ENCODE measurements around the gene IGF1R.

IGF1R gene

GRCh38 chr15:98953000-98953787 lies 304.9 kb downstream of the IGF1R start:
- peak overlapping the region in 2 of 11 experiments; percentile 62 to 77; a peak in 3 of 22 replicates for H3K27ac ChIP-seq
- peak overlapping the region in 8 of 11 experiments; percentile 38 to 77 (median 66); a peak in 12 of 22 replicates for H3K4me2 ChIP-seq
- no peak overlapping the region for H3K4me3 ChIP-seq

GRCh38 chr15:98953968-98954367 lies 305.6 kb downstream of the IGF1R start:
- TF ChIP-seq Cebpa-rat (IDR thresholded peaks at IDR 0.05) = no peak
- Histone ChIP-seq H4K20me1 (peaks cover 15 to 70% (median 54%) of the 10 kb centered on the region in 11 experiments; a peak in 18 of 22 replicates), H3K4me2 (peak overlapping the region in 10 of 11 experiments; percentile 10 to 77 (median 65); a peak in 17 of 22 replicates), H3K9ac (peak overlapping the region in 3 of 11 experiments; percentile 9 to 43 (median 17); a peak in 2 of 22 replicates), H3K9me3 (replicated peaks in 1 of 11) (peaks cover 0 to 4% (median 3%) of the 10 kb centered on the region in 11 experiments; a peak in 10 of 22 replicates), H3K4me1 (peaks cover 42 to 68% (median 65%) of the 10 kb centered on the region in 10 experiments), H3K27me3 (no peaks in the 10 kb centered on the region; a peak in 1 of 22 replicates), H3K4me3 (no peak overlapping the region), H3K36me3 (peaks cover 96 to 100% (median 99%) of the 10 kb centered on the region in 11 experiments), H3K27ac (peak overlapping the region in 4 of 11 experiments; percentile 18 to 77 (median 42); a peak in 5 of 22 replicates)

More at GRCh38 chr15:98953000-98953787, 304.9 kb downstream of the IGF1R start:
- no peaks in the 10 kb centered on the region for H3K9me3 ChIP-seq (replicated peaks in 1 of 11)
- peaks cover 42 to 68% (median 65%) of the 10 kb centered on the region in 10 experiments for H3K4me1 ChIP-seq
- peaks cover 15 to 77% (median 57%) of the 10 kb centered on the region in 11 experiments; a peak in 18 of 22 replicates for H4K20me1 ChIP-seq
- H3K9ac ChIP-seq = 0 out of 22 replicates have a peak overlapping the region, but pooled peaks of 1 of the 11 experiments have one; percentile 2
- H3K36me3 ChIP-seq = peaks cover 97 to 100% (median 99%) of the 10 kb centered on the region in 11 experiments
- TF ChIP-seq Cebpa-rat (IDR thresholded peaks at IDR 0.05) = no peak
- H3K27me3 ChIP-seq = no peaks in the 10 kb centered on the region; a peak in 1 of 22 replicates

GRCh38 chr15:98954411-98954810 lies 306.1 kb downstream of the IGF1R start:
- H3K4me3 ChIP-seq = no peak overlapping the region
- H3K36me3 ChIP-seq = peaks cover 96 to 100% (median 99%) of the 10 kb centered on the region in 11 experiments
- H3K9me3 ChIP-seq (replicated peaks in 1 of 11) = peaks cover 2 to 9% (median 7%) of the 10 kb centered on the region in 11 experiments; a peak in 17 of 22 replicates
- H4K20me1 ChIP-seq = peaks cover 15 to 68% (median 51%) of the 10 kb centered on the region in 11 experiments; a peak in 18 of 22 replicates
- peak overlapping the region in 3 of 11 experiments; percentile 9 to 43 (median 17); a peak in 3 of 22 replicates for H3K9ac ChIP-seq
- peak overlapping the region in 4 of 11 experiments; percentile 18 to 77 (median 42); a peak in 4 of 22 replicates for H3K27ac ChIP-seq
- H3K27me3 ChIP-seq = no peaks in the 10 kb centered on the region; a peak in 1 of 22 replicates
- TF ChIP-seq Cebpa-rat (IDR thresholded peaks at IDR 0.05) = no peak
- peak overlapping the region in 10 of 11 experiments; percentile 10 to 77 (median 65); a peak in 17 of 22 replicates for H3K4me2 ChIP-seq
- peaks cover 42 to 68% (median 65%) of the 10 kb centered on the region in 10 experiments for H3K4me1 ChIP-seq

- H3K9ac ChIP-seq = peak overlapping the region in 1 of 11 experiments; percentile 48; a peak in 3 of 22 replicates
- no peak for TF ChIP-seq Cebpa-rat (IDR thresholded peaks at IDR 0.05)
- peak overlapping the region in 10 of 11 experiments; percentile 12 to 77 (median 65); a peak in 19 of 22 replicates for H3K4me2 ChIP-seq
- no peak overlapping the region for H3K4me3 ChIP-seq
- no peaks in the 10 kb centered on the region; a peak in 1 of 22 replicates for H3K27me3 ChIP-seq
- peaks cover 42 to 68% (median 65%) of the 10 kb centered on the region in 10 experiments for H3K4me1 ChIP-seq
- H3K36me3 ChIP-seq = peaks cover 96 to 100% (median 99%) of the 10 kb centered on the region in 11 experiments
- peak overlapping the region in 6 of 11 experiments; percentile 33 to 77 (median 65); a peak in 10 of 22 replicates for H3K27ac ChIP-seq
- peaks cover 10 to 18% (median 16%) of the 10 kb centered on the region in 11 experiments for H3K9me3 ChIP-seq (replicated peaks in 1 of 11)
- peaks cover 13 to 62% (median 50%) of the 10 kb centered on the region in 11 experiments; a peak in 18 of 22 replicates for H4K20me1 ChIP-seq
These were observed 307.0 kb downstream of the IGF1R start for GRCh38 chr15:98955331-98955730.

- Histone ChIP-seq H3K27me3 (no peaks in the 10 kb centered on the region; a peak in 1 of 22 replicates), H3K27ac (peak overlapping the region in 8 of 11 experiments; percentile 28 to 77 (median 58); a peak in 15 of 22 replicates), H3K9ac (peak overlapping the region in 5 of 11 experiments; percentile 26 to 60 (median 38); a peak in 8 of 22 replicates), H3K9me3 (replicated peaks in 1 of 11) (peaks cover 18 to 26% (median 24%) of the 10 kb centered on the region in 11 experiments), H4K20me1 (peaks cover 12 to 55% (median 43%) of the 10 kb centered on the region in 11 experiments; a peak in 18 of 22 replicates), H3K4me1 (peaks cover 42 to 68% (median 65%) of the 10 kb centered on the region in 10 experiments), H3K4me3 (no peak overlapping the region), H3K36me3 (peaks cover 96 to 100% (median 99%) of the 10 kb centered on the region in 11 experiments), H3K4me2 (peak overlapping the region; percentile 12 to 77 (median 64))
- TF ChIP-seq Cebpa-rat (IDR thresholded peaks at IDR 0.05) = peak in 1 of 11 experiments; percentile 40; a peak in 1 of 22 replicates
These were observed 307.8 kb downstream of the IGF1R start for GRCh38 chr15:98955961-98956723.

- peak overlapping the region in 5 of 11 experiments; percentile 16 to 60 (median 39); a peak in 7 of 22 replicates for H3K9ac ChIP-seq
- peaks cover 42 to 60% (median 58%) of the 10 kb centered on the region in 10 experiments for H3K4me1 ChIP-seq
- H3K36me3 ChIP-seq = peaks cover 96 to 100% (median 99%) of the 10 kb centered on the region in 11 experiments
- H3K4me2 ChIP-seq = peak overlapping the region in 10 of 11 experiments; percentile 12 to 77 (median 65); a peak in 20 of 22 replicates
- TF ChIP-seq Cebpa-rat (IDR thresholded peaks at IDR 0.05) = no peak
- no peak overlapping the region for H3K4me3 ChIP-seq
- H3K27me3 ChIP-seq = no peaks in the 10 kb centered on the region; a peak in 1 of 22 replicates
- H3K27ac ChIP-seq = peak overlapping the region in 8 of 11 experiments; percentile 8 to 75 (median 58); a peak in 15 of 22 replicates
- peaks cover 12 to 51% (median 41%) of the 10 kb centered on the region in 11 experiments; a peak in 18 of 22 replicates for H4K20me1 ChIP-seq
- H3K9me3 ChIP-seq (replicated peaks in 1 of 11) = peaks cover 27 to 34% (median 33%) of the 10 kb centered on the region in 11 experiments
These were observed 308.6 kb downstream of the IGF1R start for GRCh38 chr15:98956796-98957553.

GRCh38 chr15:98957655-98958054 lies 309.3 kb downstream of the IGF1R start:
- TF ChIP-seq Cebpa-rat (IDR thresholded peaks at IDR 0.05) = no peak

More at GRCh38 chr15:98957655-98958054, 309.3 kb downstream of the IGF1R start:
- Histone ChIP-seq H3K9me3 (replicated peaks in 1 of 11) (peaks cover 33 to 41% (median 39%) of the 10 kb centered on the region in 11 experiments), H3K36me3 (peaks cover 96 to 100% (median 100%) of the 10 kb centered on the region in 11 experiments), H4K20me1 (peaks cover 12 to 48% (median 40%) of the 10 kb centered on the region in 11 experiments; a peak in 18 of 22 replicates), H3K27me3 (no peaks in the 10 kb centered on the region), H3K27ac (peak overlapping the region in 8 of 11 experiments; percentile 8 to 75 (median 58); a peak in 8 of 22 replicates), H3K4me3 (no peak overlapping the region), H3K4me1 (peaks cover 36 to 53% (median 51%) of the 10 kb centered on the region in 10 experiments), H3K4me2 (peak overlapping the region in 9 of 11 experiments; percentile 12 to 77 (median 64); a peak in 13 of 22 replicates), H3K9ac (peak overlapping the region in 1 of 11 experiments; percentile 55; a peak in 1 of 22 replicates)

Data from BLaER1 treated with 17β-estradiol and CSF1 and Interleukin-3, amounts not matched to agents 10 nM and 100 nM (cell line).